Femur (tissue), 1 donor: ENCODE results near the gene PER1.

Experiments used
- DNase-seq: peaks from one replicate; pipeline ENCODE4 v3.0.0-alpha.2; 2017

The PER1 gene

DNA sequence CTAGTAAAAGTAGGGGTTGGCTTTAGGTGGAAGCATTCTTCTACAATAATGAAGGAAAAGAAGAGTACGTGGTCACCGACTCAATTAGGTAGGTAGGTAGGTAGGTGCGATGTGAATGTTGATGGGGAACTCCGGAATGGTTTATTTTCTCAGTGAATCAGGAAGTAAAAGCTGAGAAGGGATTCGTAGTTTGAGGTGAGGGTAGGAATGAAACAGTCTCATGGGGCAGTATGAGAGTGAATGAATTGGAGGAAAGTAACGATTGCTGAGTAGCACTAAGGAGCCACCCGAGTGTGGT, 13.9 kb downstream of the PER1 start:
- DNase-seq, result no peak

DNA sequence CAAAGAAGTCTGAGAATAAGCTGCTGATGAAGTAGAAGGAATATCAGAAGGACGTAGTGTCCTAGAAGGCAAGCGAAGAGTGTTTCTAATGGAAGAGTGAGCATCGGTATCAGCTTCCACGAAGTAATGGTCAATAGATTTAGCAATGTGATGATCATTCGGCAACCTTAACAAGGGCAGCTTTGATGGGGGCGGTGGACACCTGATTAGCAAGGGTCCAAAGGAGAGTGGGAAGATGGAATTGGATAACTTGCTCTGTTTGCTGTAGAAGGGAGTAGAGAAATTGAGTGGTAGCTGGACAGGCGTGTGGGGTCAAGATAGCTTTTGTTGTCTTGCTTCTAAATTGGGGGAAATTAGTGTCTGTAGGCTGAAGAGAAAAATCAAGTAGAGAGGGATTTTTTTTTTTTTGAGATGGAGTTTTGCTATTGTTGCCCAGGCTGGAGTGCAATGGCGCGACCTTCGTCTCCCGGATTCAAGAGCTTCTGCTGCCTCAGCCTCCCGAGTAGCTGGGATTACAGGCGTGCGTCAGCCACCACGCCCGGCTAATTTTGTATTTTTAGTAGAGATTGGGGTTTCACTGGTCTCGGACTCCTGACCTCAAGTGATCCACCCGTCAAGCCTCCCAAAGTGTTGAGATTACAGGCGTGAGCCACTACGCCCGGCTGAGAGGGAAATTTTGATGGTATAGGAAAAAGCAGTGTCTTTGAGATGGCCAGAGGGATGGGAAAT, 14.4 kb downstream of the PER1 start:
- no peak for DNase-seq

DNA sequence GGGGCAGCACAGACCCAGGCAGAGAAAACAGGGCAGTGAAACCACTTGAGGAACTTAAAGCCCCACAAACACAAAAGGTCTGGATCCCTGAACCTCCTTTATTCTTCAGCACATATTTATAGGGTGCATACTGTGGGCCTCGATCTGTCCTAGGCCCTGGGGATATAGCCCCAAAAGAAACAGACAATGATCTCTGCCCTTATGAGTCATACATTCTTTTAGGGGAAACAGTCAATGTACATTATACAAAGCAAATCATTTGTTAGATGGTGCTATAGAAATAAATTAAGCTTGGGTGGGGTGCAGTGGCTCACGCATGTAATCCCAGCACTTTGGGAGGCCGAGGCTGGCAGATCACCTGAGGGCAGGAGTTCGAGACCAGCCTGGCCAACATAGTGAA, 18.3 kb downstream of the PER1 start:
- DNase-seq, result no peak

DNA sequence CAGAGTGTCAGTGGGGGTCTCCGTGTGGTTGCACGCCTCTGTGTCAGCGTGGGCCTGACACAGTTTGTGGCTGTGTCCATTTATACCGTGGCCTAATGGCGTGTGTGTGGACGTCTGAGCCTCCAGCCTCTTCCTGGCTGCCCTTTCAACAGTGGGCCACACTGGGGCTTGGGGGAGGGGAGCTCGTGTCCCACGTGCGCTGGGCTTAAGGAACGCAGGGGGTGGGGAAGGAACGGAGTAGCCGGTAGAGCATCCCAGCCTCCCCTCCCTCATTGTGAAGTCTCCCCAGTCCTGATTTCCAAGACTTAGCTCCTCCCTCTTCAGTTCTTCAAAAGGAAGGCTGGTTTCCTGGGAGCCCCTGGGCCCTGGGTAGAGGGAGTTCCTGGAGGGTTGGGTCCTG, 18.8 kb downstream of the PER1 start:
- peak; percentile 16 for DNase-seq

DNA sequence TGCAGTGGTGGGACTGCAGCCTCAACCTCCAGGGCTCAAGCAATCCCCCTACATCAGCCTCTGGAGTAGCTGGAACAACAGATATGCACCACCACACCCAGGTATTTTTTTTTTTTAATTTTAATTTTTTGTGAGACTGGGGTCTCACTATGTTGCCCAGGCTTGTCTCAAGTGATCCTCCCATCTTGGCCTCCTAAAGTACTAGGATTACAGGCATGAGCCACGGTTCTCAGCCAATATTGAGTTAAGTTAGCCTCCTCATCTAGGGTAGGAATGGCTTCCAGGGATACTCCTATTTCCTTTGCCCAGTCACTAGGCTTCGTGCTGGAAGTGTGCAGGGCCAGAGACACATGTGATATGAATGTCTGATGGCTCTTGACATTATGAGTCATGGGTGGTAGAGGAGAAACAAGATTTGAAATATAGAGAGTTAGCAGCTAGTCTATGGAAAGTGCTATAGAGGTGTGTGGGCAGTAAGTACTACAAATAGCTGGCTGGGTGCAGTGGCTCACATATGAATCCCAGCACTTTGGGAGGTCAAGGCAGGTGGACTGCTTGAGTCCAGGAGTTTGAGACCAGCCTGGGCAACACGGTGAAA, 20.3 kb downstream of the PER1 start:
- no peak for DNase-seq

DNA sequence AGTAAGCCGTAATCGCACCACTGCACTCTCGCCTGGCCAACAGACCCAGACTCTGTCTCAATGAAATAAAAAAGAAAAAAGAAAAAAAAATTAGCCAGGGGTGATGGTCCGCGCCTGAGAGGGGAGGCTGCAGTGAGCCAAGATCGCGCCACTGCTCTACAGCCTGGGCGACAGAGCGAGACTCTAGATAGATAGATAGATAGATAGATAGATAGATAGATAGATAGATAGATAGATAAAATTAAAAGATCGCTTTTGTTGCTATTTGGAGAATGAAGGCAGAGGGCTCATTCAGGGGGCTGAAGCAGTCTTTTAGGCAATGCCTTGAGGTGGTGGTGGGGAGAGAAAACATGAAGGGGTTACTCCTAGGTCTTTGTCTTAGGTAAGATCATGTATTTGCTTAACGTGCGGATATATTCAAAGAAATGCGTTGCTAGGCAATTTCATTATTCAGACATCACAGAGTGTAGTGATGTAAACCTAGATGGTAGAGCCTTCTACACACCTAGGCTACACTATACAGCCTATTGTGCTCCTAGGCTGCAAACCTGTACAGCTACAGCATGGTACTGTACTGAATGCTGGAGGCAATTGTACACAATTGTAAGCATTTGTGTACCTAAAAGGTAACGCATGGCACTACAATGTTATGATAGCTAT, 23.9 kb downstream of the PER1 start:
- no peak for DNase-seq

DNA sequence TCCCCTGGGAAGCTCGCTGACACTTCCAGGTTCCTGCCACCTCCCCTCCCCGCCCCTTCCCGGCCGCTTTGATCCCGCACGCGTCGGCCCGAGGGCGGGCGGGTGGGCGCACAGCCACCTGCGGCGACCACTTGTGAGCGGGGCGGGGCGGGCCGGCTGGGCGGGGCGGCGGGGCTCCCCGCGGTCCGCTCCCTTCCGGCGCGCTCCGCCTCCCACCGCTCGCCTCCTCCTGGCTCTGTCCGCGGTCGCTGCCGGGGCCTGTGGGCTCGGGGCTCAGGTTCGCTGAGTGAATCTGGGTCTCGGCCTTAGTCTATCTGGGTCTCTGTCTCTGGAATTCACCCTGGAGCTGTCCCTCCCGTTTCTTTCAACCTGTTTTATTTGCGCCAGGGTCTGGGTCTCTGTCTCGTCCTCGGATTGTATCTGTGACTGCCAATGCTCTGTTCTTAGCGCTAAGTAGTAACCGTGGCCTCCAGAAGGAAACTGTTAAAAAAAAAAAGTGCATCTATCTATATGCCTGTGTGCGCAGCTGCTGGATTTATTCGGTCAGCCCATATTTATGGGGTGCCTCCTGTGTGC, 25.6 kb downstream of the PER1 start:
- DNase-seq, result peak; percentile 62

DNA sequence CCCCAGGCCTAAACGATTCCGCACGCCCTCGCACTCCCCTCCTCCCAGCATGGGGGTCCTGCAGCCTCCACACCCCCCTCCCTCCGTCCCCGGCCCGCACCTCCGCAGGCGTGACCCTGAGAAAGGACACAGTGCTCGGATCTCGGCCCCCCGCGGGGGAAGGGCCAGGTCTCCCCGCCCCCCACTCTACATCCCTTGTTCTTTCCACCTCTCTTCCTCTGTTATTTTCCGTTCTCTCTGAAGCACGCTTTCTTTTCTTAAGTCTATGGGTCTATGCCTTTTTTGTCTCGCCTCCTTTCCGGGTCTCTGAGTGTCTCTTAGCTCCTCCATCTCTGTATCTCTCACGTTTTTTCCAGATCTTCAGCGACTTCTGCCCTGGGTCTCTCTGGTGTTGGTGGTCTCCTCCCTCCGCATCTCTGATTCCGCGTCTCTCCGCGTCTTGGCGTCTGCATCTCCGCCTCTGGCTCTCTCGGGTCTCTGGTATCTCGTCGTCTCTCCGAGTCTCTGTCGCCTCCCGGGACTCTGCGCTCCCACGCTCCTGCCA, 26.2 kb downstream of the PER1 start:
- DNase-seq, result no peak

DNA sequence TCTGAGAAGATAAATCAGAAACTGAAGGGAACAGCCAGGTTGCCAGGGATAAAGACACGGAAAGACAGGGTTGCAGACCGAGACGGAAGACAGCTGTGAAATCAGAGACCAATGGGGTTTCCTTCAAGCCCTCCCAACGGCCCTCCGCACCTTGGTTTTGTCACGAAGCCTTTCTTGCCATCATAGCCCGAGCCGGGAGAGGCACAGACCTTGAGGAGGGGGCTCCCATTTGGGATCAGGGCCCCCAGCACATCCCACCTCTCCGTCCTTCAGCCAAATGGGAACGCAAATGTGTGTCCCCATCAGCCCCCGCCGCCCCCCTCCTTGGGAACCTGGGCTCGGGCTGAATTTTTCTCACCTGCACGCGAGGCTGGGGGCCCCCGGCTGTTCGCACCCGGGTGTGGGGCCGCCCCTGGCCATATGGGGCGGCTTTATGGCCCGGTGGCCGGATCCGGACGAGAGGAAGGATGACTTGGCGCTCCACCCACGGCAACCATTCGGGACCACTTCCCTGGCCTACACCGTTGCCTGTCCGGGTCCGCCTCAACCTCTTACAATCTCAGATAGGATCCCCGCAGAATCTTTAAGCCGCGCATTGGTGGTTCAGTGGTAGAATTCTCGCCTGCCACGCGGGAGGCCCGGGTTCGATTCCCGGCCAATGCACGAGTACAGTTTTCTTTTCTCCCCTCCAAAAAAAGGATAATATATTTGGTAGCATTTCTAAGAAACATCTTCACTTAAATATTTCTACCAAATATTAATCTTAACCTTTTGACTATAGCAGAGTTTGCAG, 26.9 kb downstream of the PER1 start:
- peak; percentile 93 for DNase-seq

DNA sequence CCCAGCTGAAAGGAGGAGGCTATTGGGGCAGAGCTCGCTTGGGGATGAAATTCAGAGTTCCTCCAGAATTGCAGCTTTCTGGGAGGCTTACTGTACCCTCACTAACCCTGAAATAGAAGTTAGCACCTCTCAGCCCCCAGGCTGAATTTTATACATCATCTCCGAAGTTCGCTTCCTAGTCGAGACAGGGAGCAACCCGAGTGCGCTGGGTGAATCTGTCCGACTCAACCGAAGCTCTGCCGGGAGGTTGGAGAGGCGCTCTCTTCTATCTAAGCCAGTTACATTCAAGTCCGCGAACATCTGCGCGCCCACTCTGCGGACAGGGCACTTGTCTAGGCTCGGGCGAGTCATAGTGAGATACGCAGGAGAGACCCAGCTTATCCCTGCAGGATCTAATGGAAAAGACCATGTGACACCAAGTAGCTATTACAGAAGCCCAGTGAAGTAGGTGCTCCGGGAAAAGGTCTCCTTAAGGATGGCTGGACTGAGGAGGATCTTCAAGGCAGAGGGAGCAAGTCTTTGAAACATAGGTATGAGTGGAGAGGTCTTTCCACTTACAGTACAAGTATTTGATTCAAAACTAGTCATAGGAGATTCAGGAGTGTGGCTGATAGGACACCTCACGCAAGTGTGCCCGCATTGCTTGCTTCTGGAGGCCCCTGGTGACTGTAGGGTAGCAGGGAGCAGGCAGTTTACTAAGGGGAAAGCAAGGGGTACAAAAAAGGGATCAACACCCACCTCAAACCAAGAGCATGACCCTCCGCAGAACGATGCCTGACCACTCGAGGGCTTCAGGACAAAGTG, 27.7 kb downstream of the PER1 start:
- no peak for DNase-seq

DNA sequence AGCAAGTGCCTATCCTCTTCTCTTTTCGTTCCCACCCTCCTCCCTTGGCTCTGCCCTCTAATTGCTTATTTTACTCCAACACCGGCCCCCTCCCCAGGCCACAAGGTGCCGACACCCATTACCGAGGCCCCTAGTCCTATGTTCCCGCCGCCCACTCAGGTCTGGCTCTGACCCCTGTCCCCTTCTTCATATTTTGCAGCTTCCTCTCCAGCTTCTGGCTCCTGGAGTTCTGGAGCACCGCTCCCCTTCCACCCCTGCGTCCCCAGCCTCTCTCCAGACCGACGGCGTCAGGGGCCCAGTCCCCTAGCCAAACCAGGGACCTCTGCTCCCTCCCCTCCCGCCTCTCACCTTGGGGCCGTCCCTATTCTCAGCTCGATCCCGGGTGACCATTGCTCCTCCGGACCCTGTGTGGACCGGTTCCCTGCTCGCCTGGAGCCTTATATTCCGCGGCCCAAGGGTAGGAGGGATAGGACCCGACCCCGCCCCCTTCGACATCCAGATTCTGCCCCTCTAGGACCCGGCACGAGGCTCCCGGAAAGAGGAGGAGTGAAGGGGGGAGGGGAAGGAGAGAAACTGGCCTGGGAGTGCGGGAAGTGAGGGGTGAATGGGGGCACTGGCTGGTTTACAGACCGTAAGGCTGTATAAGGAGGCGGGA, 28.4 kb downstream of the PER1 start, which contains the start of gene HES7:
Gene HES7, minus strand, starts transcription at position 412 of the 655 bp plus-strand sequence. Its CDS starts 22 bp downstream, at position 390.
- DNase-seq, result no peak

DNA sequence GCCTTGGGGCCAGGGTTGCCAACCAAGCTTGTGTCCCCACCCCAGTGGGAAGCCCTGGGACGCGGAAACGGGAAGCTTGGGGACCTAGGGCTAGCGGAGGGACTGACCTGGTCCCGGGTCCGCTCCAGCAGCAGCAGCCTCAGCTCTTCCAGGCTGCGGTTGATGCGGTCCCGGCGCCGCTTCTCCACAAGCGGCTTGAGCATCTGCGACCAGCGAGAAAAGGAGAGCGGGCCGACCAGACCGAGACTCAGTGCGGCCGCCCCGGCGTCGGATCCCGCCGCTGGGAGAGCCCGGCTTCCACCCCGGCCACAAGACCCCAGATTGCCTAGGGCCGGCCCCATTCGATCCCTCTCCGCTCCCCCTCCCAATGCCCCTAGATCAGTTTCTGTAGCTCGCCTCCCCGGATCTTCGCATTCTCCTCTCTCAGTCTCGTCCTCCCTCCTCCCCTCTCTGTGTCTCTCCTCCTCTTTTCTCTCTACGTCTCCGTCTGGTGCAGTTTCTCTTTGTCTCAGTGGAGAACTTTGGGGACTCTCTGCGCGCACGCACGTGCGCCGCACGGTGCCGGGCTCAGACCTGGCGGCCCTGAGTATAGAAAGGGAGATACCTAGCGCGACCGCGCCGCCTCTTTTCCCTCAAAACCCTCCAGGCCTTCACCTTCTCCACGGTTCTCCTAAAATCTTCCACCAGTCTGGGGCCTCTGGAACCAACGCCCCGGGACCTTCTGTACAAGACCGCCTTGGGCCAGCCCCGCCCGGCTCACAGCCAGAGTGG, 29.1 kb downstream of the PER1 start:
- DNase-seq, result peak; percentile 44

DNA sequence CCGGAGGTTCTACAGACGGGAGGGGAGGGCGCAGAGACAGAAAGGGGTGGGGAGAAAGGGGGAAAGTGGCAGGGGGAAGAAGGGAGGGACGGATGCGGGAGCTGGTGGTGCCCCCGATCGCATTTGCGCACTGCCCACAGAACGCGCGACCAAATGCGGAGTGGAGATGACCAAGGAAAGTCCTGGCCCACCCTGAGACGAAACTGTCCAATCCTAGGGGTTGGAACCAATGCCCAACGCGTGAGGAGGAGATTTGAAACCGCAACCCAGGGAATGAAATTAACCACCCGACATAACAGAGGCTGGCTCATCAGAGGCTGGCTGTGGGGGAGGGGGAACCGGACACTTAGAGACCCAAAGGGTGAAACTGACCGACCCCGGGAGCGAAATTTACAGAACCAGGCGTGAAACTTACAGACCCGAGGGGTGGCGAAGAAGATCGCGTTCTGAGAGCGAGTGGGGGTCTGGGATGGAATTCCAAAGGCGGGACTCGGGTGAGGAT, 29.7 kb downstream of the PER1 start:
- peak; percentile 43 for DNase-seq

DNA sequence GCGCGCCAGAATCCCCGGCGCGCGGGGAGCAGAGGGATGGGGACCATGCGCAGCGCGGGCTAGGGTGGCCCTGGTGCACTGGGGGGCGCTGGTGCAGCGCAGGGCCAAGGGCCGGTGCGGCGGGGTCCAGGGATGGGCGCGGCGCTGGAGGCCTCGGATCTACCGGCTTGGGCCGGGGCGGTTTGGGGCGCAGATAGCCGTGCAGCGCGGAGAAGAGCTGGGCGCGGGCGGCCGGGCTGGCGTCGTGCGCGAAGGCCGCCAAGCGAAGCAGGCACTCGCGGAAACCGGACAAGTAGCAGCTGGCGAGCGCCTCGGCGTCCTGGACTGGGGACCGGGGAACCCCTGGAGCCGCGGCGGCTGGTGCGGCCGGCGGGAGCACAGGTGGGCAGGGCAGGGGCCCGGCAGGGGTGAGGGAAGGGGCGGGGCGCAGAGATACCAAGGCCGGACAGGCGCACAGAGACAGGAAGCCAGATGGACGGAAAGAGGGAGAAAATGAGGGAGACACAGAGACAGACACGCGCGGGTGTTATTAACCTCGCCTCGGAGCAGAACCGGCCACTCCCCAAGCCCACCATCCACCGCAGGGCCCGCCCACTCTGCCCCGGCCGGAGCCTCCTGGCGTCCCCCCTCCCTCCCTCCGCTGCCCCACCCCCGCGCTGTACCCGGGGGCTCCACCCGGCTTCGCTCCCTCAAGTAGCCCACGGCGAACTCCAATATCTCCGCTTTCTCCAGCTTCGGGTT, 30.4 kb downstream of the PER1 start:
- peak; percentile 57 for DNase-seq

DNA sequence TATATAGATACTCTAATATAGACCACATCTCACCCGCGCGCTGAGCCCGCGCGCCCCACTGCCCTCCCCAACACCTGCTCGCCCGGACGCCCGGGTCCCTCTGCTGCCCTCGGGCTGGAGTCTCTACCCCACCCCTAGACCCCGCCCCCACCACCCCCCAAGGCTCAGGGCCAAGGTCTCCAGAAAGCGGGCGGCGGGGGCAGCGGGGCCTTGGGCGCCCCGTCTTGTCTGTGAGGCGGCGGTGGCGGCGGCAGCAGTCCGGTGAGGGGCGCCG, 30.9 kb downstream of the PER1 start:
- DNase-seq, result peak; percentile 69

DNA sequence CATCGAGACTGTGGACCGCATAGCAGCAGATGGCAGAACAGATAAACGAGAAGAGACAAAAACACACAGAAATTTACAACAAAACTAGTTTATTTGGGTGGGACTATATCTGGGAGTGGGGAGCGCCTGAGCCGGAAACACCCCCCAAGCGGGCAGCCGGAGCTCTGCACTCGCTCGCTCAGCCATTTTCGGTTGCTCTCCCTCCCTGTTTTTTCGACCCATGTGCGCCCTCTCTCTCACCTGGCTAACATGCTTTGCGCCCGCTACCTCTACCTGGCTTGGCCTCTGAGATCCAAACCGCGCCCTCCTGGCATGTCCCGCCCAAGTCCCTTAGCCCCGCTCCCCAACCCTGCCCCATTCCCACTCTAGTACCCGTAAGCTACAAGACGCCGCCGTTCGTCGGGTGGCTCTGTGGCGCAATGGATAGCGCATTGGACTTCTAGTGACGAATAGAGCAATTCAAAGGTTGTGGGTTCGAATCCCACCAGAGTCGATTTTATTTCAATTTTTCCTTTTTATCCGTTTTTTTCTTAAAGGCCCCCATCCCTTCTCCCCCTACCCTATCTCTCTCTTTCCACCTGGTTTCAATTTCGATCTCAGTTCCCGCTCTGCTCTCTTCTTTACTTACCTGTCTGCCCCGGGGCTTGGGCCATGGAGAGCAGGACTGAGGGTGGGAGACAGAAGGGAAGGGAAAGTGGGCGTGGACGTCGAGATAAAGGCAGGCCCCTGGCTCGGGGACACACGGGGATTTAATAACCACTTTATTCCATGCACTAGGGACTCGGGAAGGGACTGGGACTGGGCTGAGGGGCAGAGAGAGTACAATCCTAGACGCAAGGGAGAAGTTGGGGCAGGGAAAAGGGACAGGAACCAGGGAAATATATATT, 31.4 kb downstream of the PER1 start:
- DNase-seq, result peak; percentile 74

DNA sequence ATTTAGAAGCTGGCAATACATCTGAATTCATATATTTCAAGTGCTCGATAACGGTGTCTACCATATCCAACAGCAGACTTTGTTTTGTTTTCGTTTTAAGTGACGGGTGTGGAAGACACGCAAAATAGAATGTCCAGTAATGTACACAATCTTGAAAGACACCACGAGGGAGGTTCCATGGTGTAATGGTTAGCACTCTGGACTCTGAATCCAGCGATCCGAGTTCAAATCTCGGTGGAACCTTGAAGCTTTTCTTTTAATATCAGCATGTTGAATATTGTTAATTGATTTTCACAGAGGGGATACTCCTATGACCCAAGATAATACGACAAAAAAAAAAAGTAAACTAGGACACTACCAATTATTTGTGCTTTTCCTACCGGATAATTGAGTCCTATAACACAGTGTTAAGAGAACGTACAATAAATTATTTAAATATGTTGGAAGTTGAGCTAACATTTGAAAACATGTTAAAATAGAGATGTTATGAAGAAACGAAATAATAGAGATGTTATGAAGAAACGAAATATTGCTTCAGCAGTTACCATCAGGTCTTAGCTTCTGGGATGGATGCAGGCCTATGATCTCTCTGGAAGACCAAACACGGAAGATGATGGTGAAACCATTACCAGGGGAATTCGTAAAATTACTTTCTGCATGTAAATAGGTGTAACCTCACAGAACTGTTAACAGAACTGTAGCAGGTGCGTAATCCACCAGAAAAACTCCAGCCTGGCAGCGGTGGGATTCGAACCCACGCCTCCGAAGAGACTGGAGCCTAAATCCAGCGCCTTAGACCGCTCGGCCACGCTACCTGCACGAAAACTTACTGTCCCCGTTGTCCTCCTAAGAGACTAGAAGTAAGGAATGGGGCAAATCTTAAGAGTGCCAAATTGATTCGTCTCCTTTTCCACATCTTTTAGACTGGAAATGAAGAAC, 32.4 kb downstream of the PER1 start:
- DNase-seq, result peak; percentile 93
